Measurements from ENCODE around the gene LRRK1. TPM values are rescaled to one million over a fixed set of nuclear protein-coding genes. Genes with fewer than 3 reads are reported as not detected.

LRRK1 gene
- polyA plus RNA-seq, 1 of the 3 experiments (the other 2 are of a cell fraction): 6.9 TPM

- no peaks in the 10 kb centered on the region for H3K79me2 ChIP-seq (ENCODE audit: insufficient read depth)
- peaks cover 0 to 37% of the 10 kb centered on the region in 2 experiments; a peak in 1 of 4 replicates for H3K4me1 ChIP-seq (ENCODE audit: control insufficient read depth in 1 of 2, insufficient read depth in 2 of 2, low read depth in 1 of 2, low read length in 1 of 2)
- H3F3A ChIP-seq (replicated peaks; ENCODE audit: insufficient read depth): no peaks in the 10 kb centered on the region
- H3K9me3 ChIP-seq: no peaks in the 10 kb centered on the region
- no peak overlapping the region for H3K9ac ChIP-seq
- ChIA-PET CTCF (interaction anchor here (0.6 to 5.6 kb wide), 6 partner anchors 9 to 207 kb away, joined by 3 to 45 read pairs (median 5); no protein-coding TSS in a partner anchor), POLR2A (interaction anchor here (1.0 to 1.1 kb wide), 2 partner anchors 23 to 267 kb away, joined by 3 read pairs; no protein-coding TSS in a partner anchor)
- TF ChIP-seq MXI1 (IDR thresholded peaks at IDR 0.05; ENCODE audit: low read depth, low read length) (0 out of 2 replicates have a peak, but pooled peaks have one; percentile 19), YY1 (IDR thresholded peaks at IDR 0.05; ENCODE audit: low read depth) (no peak)
- H3K36me3 ChIP-seq (replicated peaks in 1 of 2; ENCODE audit: control insufficient read depth in 1 of 2, insufficient read depth in 2 of 2, low read length in 1 of 2): no peaks in the 10 kb centered on the region
- H3K4me3 ChIP-seq (ENCODE audit: low read depth in 2 of 2, low read length in 1 of 2): peak overlapping the region; percentile 37 to 57; a peak in 3 of 4 replicates
- peak overlapping the region; percentile 50; the same call in 1 of the 2 replicates for H3K4me2 ChIP-seq
- H4K20me1 ChIP-seq (ENCODE audit: insufficient read depth): no peaks in the 10 kb centered on the region
- H2AFZ ChIP-seq (ENCODE audit: low read depth): no peak overlapping the region
- WGBS (ENCODE audit: low lambda C conversion rate): 58% methylated on average over 8 of the region's 62 CpGs
- DNase-seq: peak; percentile 87
- peak overlapping the region in 1 of 2 experiments; percentile 73; a peak in 2 of 4 replicates for H3K27ac ChIP-seq (ENCODE audit: low read depth in 2 of 2, low read length in 1 of 2)
- H3K27me3 ChIP-seq (ENCODE audit: insufficient read depth): no peaks in the 10 kb centered on the region
- no peaks in the 10 kb centered on the region for H3K9me2 ChIP-seq
Measured at GRCh38 chr15:100879061-100879463, 40.1 kb upstream of the LRRK1 start.

DNA sequence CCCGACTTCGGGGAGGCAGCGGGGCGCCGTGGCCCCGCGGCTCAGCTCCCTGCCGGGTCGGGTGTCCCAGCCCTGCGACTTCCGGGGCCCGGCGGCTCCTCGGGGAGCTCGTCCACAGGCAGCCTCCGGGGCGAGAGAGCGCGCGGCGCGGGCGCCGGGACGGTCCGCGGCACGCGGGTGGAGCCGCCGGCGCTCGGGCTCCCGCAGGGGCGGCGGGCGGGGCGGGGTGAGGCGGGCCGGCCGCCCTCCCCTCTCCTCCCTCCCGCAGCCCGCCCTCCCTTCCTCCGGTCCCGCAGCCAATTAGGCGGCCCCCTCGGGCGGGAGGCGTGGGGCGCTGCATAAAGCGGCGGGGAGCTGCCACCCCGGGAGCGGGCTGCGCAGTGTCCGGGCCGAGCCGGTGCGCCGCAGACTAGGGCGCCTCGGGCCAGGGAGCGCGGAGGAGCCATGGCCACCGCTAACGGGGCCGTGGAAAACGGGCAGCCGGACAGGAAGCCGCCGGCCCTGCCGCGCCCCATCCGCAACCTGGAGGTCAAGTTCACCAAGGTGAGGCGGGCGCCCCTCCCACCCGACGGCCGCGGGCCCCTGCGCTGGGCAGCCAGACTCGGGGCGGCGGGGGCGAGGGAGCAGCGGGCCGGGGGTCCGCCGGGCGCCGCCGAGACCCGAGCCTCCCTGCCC, 39.6 kb upstream of the LRRK1 start, which contains the start of gene ALDH1A3:
TSS of gene ALDH1A3 (plus strand) at position 368 of the 675 bp plus-strand sequence. CDS start at position 445, 77 bp downstream.
- peak within 1 kb of the TSS in 1 of 2 experiments; percentile 73; a peak in 2 of 4 replicates for H3K27ac ChIP-seq (ENCODE audit: low read depth in 2 of 2, low read length in 1 of 2)
- peaks cover 0 to 39% of the 10 kb centered on the region in 2 experiments; a peak in 1 of 4 replicates for H3K4me1 ChIP-seq (ENCODE audit: control insufficient read depth in 1 of 2, insufficient read depth in 2 of 2, low read depth in 1 of 2, low read length in 1 of 2)
- no peaks in the 10 kb centered on the region for H4K20me1 ChIP-seq (ENCODE audit: insufficient read depth)
- no peak within 1 kb of the TSS for H3K9ac ChIP-seq
- H3K27me3 ChIP-seq (ENCODE audit: insufficient read depth): no peaks in the 10 kb centered on the region
- CTCF ChIA-PET: interaction anchor here (0.8 to 5.6 kb wide), 4 partner anchors 10 to 208 kb away, joined by 3 to 45 read pairs (median 12); no protein-coding TSS in a partner anchor
- peak within 1 kb of the TSS; percentile 37 to 57; a peak in 3 of 4 replicates for H3K4me3 ChIP-seq (ENCODE audit: low read depth in 2 of 2, low read length in 1 of 2)
- TF ChIP-seq NRF1 (IDR thresholded peaks at IDR 0.05; ENCODE audit: low read depth, low read length) (0 out of 2 replicates have a peak, but pooled peaks have one; percentile 25), EZH2phosphoT487 (IDR thresholded peaks at IDR 0.05; ENCODE audit: borderline replicate concordance, low read depth) (no peak), FOXM1 (IDR thresholded peaks at IDR 0.05; ENCODE audit: low read depth) (no peak)
- TF ChIP-seq, protein P1, sequence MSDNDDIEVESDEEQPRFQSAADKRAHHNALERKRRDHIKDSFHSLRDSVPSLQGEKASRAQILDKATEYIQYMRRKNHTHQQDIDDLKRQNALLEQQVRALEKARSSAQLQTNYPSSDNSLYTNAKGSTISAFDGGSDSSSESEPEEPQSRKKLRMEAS (IDR thresholded peaks at IDR 0.05; ENCODE audit: low read depth): no peak
- no peaks in the 10 kb centered on the region for H3F3A ChIP-seq (replicated peaks; ENCODE audit: insufficient read depth)
- H2AFZ ChIP-seq (ENCODE audit: low read depth): no peak within 1 kb of the TSS
- H3K4me2 ChIP-seq: peak within 1 kb of the TSS; percentile 50; the same call in 1 of the 2 replicates
- no peaks in the 10 kb centered on the region for H3K9me3 ChIP-seq
- POLR2A ChIA-PET: interaction anchor here (1.0 to 1.1 kb wide), 2 partner anchors 23 to 267 kb away, joined by 3 read pairs; no protein-coding TSS in a partner anchor
- WGBS (ENCODE audit: low lambda C conversion rate): 20% methylated on average over 1 of the region's 93 CpGs
- peak; percentile 92 for DNase-seq
- H3K36me3 ChIP-seq (replicated peaks in 1 of 2; ENCODE audit: control insufficient read depth in 1 of 2, insufficient read depth in 2 of 2, low read length in 1 of 2): no peaks in the 10 kb centered on the region
- no peaks in the 10 kb centered on the region for H3K79me2 ChIP-seq (ENCODE audit: insufficient read depth)
- H3K9me2 ChIP-seq: no peaks in the 10 kb centered on the region
